ENCODE measurements around the gene CD44. TPM values are rescaled to one million over a fixed set of nuclear protein-coding genes. Genes with fewer than 3 reads are reported as not detected.

Gene CD44
- total and polyA plus RNA-seq, 10 of the 15 experiments (the other 5 are each of a cell fraction or from before 2014, with no cell fraction given): 57.1 to 293 (median 120) TPM

DNA sequence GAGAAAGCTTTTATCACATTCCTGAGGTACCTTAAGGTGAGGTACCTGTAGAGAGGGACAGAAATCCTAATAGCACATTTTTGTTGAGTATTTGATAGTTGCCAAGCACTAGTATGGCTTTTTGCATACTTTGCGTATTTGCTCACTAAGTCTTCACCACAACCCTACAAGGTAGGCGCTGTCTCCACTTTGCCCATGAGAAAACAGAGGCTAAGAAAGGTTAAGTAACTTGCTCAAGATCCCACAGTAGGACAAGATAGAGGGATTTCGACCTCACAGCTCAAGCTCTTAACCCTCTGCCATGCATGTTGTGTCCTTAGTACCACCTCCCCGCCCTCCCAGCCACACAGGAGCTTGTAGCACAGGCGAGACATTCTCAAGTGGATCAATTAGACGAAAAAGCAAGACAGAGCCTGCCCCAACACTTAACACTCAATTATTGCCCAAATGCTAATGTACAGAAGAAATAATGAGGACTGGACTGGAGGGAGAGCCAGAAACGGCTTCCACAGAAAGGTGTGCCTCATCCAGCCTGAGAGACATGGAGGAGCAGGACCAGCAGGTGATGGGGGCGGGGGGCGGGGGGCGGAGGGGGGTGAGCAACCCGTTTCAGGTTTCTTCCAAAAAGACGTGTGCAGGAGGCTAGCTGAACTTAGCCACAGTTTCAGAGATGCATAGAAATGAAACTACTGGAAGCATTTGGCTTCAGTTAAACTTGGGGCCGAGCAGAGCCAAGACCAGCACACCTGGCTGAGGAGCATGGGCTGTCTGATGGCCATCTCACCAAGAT lies 26.7 kb upstream of the CD44 start:
- Histone ChIP-seq H3K4me1 (ENCODE audit: control insufficient read depth, insufficient read depth, low read length) (peaks cover 48% of the 10 kb centered on the region), H2AFZ (ENCODE audit: control insufficient read depth, low read depth, low read length) (no peak overlapping the region), H3K9me3 (replicated peaks; ENCODE audit: control insufficient read depth, insufficient read depth, low read length) (no peaks in the 10 kb centered on the region; the same call in 2 of the 3 replicates), H3K79me2 (ENCODE audit: control insufficient read depth, insufficient read depth, low read length) (no peaks in the 10 kb centered on the region), H3K27me3 (replicated peaks in 1 of 2; ENCODE audit: control insufficient read depth in 2 of 2, insufficient read depth in 2 of 2, low read length in 1 of 2) (no peaks in the 10 kb centered on the region), H3K4me2 (ENCODE audit: control insufficient read depth, insufficient read depth) (no peak overlapping the region), H3K4me3 (no peak overlapping the region), H4K20me1 (ENCODE audit: control insufficient read depth, insufficient read depth) (no peaks in the 10 kb centered on the region), H3K27ac (ENCODE audit: control insufficient read depth, insufficient read depth) (no peak overlapping the region), H3K36me3 (ENCODE audit: control insufficient read depth in 2 of 2, insufficient read depth in 2 of 2, low read length in 1 of 2) (no peaks in the 10 kb centered on the region), H3K9ac (ENCODE audit: control insufficient read depth, insufficient read depth, low read length) (no peak overlapping the region)
- no TSS peak for BruUV-seq (replicated peaks)
- RAD21 ChIA-PET (ENCODE audit: unreplicated experiment): no interaction called here
- in situ Hi-C loops (cut with MboI): no loop called here
- TF ChIP-seq, protein P1, sequence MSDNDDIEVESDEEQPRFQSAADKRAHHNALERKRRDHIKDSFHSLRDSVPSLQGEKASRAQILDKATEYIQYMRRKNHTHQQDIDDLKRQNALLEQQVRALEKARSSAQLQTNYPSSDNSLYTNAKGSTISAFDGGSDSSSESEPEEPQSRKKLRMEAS (IDR thresholded peaks at IDR 0.05; ENCODE audit: low read depth, low read length): no peak
- TF ChIP-seq CBX3 (IDR thresholded peaks at IDR 0.05; ENCODE audit: borderline replicate concordance, low read depth) (no peak), BACH1 (IDR thresholded peaks at IDR 0.05; ENCODE audit: borderline replicate concordance) (no peak), GATAD2B (conservative IDR thresholded peaks at IDR 0.05; ENCODE audit: low read depth) (no peak), EED (IDR thresholded peaks at IDR 0.05; ENCODE audit: low read depth) (no peak), DPF2 (IDR thresholded peaks at IDR 0.05) (no peak), HDAC6 (IDR thresholded peaks at IDR 0.05; ENCODE audit: unreplicated experiment) (no peak), CHD2 (IDR thresholded peaks at IDR 0.05; ENCODE audit: borderline replicate concordance, low read depth, low read length) (no peak), USF1 (IDR thresholded peaks at IDR 0.05; ENCODE audit: borderline replicate concordance, extremely low read length, insufficient read depth, low read depth, low read length) (no peak), SP1 (IDR thresholded peaks at IDR 0.05; ENCODE audit: low read depth, low read length) (no peak), SKIL (IDR thresholded peaks at IDR 0.05; ENCODE audit: low read depth, poor library complexity, severe bottlenecking) (no peak), ZNF207 (IDR thresholded peaks at IDR 0.05; ENCODE audit: borderline replicate concordance) (no peak), BRCA1 (IDR thresholded peaks at IDR 0.05; ENCODE audit: low read depth, low read length) (no peak), RAD51 (IDR thresholded peaks at IDR 0.05) (no peak), NR2C2 (IDR thresholded peaks at IDR 0.05; ENCODE audit: borderline replicate concordance, control insufficient read depth, insufficient read length, low read depth) (no peak), TCF3 (IDR thresholded peaks at IDR 0.05; ENCODE audit: borderline replicate concordance, insufficient read depth, low read depth, low read length) (no peak)
- FAIRE-seq (no peak), ATAC-seq (no peak), DNase-seq (ENCODE audit: low read depth, low spot score) (no peak)
- CTCF ChIA-PET: no interaction called here
- POLR2A ChIA-PET: no interaction called here
- 82% methylated on average over 13 of the region's 13 CpGs for WGBS (ENCODE audit: insufficient coverage, insufficient replicate concordance, low lambda C conversion rate, missing lambda C conversion rate)
- intact Hi-C loops (cut with micrococcal nuclease; ENCODE audit: unreplicated experiment): no loop called here
- SMC1A ChIA-PET (ENCODE audit: uncharacterized antibody, unreplicated experiment): interaction anchor here (1.2 to 1.5 kb wide), 2 partner anchors 13 to 23 kb away, joined by 5 to 7 read pairs; no protein-coding TSS in a partner anchor

Data from GM12878 (cell line).